Measurements from ENCODE around the gene TROAP.

TROAP gene

DNA sequence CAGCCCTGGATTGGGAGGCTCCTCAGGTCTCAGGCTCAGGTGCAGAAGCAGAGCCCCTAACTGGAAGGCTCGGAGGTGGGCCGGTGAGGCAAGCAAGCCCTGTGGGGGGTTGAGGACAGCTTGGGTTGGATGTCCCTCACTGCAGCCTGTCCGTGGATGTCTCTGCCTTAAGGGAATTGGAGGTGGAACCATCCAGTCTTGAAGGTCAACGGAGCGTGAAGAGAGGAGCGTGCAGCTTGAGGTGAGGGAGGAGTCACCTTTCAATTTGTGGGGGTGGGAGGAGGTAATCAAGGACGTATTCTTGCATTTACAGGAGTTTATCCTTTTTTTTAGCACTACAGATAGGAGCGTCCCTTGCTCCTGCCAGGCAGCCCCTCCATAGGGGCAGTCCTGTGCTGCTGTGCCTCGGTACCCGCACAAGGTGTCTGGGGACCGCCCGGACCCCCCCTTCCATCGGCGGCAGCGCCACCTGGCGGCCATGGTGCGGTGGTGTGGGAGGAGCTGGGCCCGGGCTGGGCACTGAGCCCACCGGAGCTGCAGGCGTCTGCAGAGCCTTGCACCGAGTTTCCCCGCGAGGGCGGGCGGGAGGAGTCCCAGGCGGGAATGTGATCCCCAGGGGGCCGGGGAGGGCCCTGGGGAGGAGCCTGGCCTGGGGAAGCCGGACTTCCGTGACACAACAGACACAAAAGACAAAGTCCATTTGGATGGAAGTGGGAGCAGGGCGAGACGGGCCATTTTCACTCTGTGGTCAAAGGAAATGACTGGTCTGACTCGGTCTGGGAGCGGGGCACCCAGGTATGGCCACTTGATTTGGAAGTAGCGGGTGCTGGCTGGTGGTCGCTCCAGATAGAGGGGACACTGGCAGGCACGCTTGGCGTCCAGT lies 24.5 kb downstream of the TROAP start (continued):
- TF ChIP-seq ZNF391 (tag by site-specific recombination; IDR thresholded peaks at IDR 0.05; ENCODE audit: borderline replicate concordance, low read depth) = peak; percentile 57; the same call in 1 of the 2 replicates
- TF ChIP-seq ZNF248 (tag by site-specific recombination; IDR thresholded peaks at IDR 0.05) = no peak
- TF ChIP-seq HOXD13 (CRISPR knock-in tag; IDR thresholded peaks at IDR 0.05; ENCODE audit: borderline replicate concordance) = no peak
- TF ChIP-seq, protein P1, sequence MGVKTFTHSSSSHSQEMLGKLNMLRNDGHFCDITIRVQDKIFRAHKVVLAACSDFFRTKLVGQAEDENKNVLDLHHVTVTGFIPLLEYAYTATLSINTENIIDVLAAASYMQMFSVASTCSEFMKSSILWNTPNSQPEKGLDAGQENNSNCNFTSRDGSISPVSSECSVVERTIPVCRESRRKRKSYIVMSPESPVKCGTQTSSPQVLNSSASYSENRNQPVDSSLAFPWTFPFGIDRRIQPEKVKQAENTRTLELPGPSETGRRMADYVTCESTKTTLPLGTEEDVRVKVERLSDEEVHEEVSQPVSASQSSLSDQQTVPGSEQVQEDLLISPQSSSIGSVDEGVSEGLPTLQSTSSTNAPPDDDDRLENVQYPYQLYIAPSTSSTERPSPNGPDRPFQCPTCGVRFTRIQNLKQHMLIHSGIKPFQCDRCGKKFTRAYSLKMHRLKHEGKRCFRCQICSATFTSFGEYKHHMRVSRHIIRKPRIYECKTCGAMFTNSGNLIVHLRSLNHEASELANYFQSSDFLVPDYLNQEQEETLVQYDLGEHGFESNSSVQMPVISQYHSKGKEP (tag by site-specific recombination; IDR thresholded peaks at IDR 0.05) = peak; percentile 98
- TF ChIP-seq SETDB1 (IDR thresholded peaks at IDR 0.05; ENCODE audit: insufficient read length, low read length) = no peak
- TF ChIP-seq, protein P2, sequence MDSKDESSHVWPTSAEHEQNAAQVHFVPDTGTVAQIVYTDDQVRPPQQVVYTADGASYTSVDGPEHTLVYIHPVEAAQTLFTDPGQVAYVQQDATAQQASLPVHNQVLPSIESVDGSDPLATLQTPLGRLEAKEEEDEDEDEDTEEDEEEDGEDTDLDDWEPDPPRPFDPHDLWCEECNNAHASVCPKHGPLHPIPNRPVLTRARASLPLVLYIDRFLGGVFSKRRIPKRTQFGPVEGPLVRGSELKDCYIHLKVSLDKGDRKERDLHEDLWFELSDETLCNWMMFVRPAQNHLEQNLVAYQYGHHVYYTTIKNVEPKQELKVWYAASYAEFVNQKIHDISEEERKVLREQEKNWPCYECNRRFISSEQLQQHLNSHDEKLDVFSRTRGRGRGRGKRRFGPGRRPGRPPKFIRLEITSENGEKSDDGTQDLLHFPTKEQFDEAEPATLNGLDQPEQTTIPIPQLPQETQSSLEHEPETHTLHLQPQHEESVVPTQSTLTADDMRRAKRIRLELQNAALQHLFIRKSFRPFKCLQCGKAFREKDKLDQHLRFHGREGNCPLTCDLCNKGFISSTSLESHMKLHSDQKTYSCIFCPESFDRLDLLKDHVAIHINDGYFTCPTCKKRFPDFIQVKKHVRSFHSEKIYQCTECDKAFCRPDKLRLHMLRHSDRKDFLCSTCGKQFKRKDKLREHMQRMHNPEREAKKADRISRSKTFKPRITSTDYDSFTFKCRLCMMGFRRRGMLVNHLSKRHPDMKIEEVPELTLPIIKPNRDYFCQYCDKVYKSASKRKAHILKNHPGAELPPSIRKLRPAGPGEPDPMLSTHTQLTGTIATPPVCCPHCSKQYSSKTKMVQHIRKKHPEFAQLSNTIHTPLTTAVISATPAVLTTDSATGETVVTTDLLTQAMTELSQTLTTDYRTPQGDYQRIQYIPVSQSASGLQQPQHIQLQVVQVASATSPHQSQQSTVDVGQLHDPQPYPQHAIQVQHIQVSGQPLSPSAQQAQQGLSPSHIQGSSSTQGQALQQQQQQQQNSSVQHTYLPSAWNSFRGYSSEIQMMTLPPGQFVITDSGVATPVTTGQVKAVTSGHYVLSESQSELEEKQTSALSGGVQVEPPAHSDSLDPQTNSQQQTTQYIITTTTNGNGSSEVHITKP (tag by site-specific recombination; IDR thresholded peaks at IDR 0.05) = peak; percentile 94
- TF ChIP-seq BCL11A (tag by site-specific recombination; IDR thresholded peaks at IDR 0.05; ENCODE audit: low read depth) = 0 out of 2 replicates have a peak, but pooled peaks have one; percentile 42
- peak; percentile 81; the same call in 1 of the 2 replicates for TF ChIP-seq ZNF394 (tag by site-specific recombination; IDR thresholded peaks at IDR 0.05; ENCODE audit: borderline replicate concordance)
- TF ChIP-seq ZNF792 (tag by site-specific recombination; IDR thresholded peaks at IDR 0.05) = peak; percentile 29; the same call in 1 of the 2 replicates
- peak; percentile 48; the same call in 1 of the 2 replicates for TF ChIP-seq ZNF76 (tag by site-specific recombination; IDR thresholded peaks at IDR 0.05; ENCODE audit: borderline replicate concordance, low read depth)
- TF ChIP-seq ZNF155 (tag by site-specific recombination; IDR thresholded peaks at IDR 0.05) = no peak
- TF ChIP-seq, protein P3, sequence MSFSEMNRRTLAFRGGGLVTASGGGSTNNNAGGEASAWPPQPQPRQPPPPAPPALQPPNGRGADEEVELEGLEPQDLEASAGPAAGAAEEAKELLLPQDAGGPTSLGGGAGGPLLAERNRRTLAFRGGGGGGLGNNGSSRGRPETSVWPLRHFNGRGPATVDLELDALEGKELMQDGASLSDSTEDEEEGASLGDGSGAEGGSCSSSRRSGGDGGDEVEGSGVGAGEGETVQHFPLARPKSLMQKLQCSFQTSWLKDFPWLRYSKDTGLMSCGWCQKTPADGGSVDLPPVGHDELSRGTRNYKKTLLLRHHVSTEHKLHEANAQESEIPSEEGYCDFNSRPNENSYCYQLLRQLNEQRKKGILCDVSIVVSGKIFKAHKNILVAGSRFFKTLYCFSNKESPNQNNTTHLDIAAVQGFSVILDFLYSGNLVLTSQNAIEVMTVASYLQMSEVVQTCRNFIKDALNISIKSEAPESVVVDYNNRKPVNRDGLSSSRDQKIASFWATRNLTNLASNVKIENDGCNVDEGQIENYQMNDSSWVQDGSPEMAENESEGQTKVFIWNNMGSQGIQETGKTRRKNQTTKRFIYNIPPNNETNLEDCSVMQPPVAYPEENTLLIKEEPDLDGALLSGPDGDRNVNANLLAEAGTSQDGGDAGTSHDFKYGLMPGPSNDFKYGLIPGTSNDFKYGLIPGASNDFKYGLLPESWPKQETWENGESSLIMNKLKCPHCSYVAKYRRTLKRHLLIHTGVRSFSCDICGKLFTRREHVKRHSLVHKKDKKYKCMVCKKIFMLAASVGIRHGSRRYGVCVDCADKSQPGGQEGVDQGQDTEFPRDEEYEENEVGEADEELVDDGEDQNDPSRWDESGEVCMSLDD (tag by site-specific recombination; IDR thresholded peaks at IDR 0.05) = peak; percentile 99
- peak; percentile 85 for TF ChIP-seq GLIS2 (tag by site-specific recombination; IDR thresholded peaks at IDR 0.05)
- peak; percentile 80 for TF ChIP-seq ZBTB48 (tag by site-specific recombination; IDR thresholded peaks at IDR 0.05)
- no peak for TF ChIP-seq MEIS1 (CRISPR knock-in tag; IDR thresholded peaks at IDR 0.05; ENCODE audit: borderline replicate concordance)
- TF ChIP-seq, protein P4, sequence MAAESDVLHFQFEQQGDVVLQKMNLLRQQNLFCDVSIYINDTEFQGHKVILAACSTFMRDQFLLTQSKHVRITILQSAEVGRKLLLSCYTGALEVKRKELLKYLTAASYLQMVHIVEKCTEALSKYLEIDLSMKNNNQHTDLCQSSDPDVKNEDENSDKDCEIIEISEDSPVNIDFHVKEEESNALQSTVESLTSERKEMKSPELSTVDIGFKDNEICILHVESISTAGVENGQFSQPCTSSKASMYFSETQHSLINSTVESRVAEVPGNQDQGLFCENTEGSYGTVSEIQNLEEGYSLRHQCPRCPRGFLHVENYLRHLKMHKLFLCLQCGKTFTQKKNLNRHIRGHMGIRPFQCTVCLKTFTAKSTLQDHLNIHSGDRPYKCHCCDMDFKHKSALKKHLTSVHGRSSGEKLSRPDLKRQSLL (tag by site-specific recombination; IDR thresholded peaks at IDR 0.05) = no peak; the same call in 1 of the 2 replicates
- TF ChIP-seq WT1 (tag by site-specific recombination; IDR thresholded peaks at IDR 0.05) = peak; percentile 81
- TF ChIP-seq ZNF423 (tag by site-specific recombination; IDR thresholded peaks at IDR 0.05) = peak; percentile 98
- TF ChIP-seq ZNF2 (tag by site-specific recombination; IDR thresholded peaks at IDR 0.05) = peak; percentile 90
- peak; percentile 40; the same call in 1 of the 2 replicates for TF ChIP-seq ZBTB21 (tag by site-specific recombination; IDR thresholded peaks at IDR 0.05)
- TF ChIP-seq ZBTB17 (tag by site-specific recombination; IDR thresholded peaks at IDR 0.05) = peak; percentile 80
- TF ChIP-seq ZFP69B (tag by site-specific recombination; IDR thresholded peaks at IDR 0.05) = peak; percentile 86
- TF ChIP-seq ZBTB8A (tag by site-specific recombination; IDR thresholded peaks at IDR 0.05) = peak; percentile 94
- TF ChIP-seq ZNF211 (tag by site-specific recombination; IDR thresholded peaks at IDR 0.05; ENCODE audit: low read depth) = no peak
- peak; percentile 86; the same call in 1 of the 2 replicates for TF ChIP-seq ZBTB7A (tag by site-specific recombination; IDR thresholded peaks at IDR 0.05; ENCODE audit: low read depth)
- no peak for TF ChIP-seq ZNF138 (tag by site-specific recombination; IDR thresholded peaks at IDR 0.05; ENCODE audit: borderline replicate concordance)
- 0 out of 2 replicates have a peak, but pooled peaks have one; percentile 53 for TF ChIP-seq ZNF558 (tag by site-specific recombination; IDR thresholded peaks at IDR 0.05)
- no peak for TF ChIP-seq ZNF707 (tag by site-specific recombination; IDR thresholded peaks at IDR 0.05)

All from HEK293 (cell line).